B cell (primary cell): ENCODE results near the gene VSTM2B. TPM values are rescaled to one million over a fixed set of nuclear protein-coding genes. Genes with fewer than 3 reads are reported as not detected.

ENCODE experiments used
- ATAC-seq: fragments of 200-7000 bp; cut with Tn5 transposase; one replicate; pipeline ENCODE4 v1.10.0; 2021; ENCODE audit warnings: low read depth, mild to moderate bottlenecking, moderate number of reproducible peaks, moderate library complexity
- CTCF ChIA-PET: fragments of 350-600 bp; sonication (Branson Sonifier 250); formaldehyde crosslinking; loops from one replicate; lab custom pipeline; 2021; ENCODE audit warnings: antibody characterized with exemption, inconsistent platforms; lab: Charles Lee
- POLR2A ChIA-PET: fragments of 350-600 bp; sonication (Branson Sonifier 250); formaldehyde crosslinking; loops from one replicate; lab custom pipeline; 2021; ENCODE audit warnings: antibody characterized with exemption; lab: Charles Lee
- DNase-seq: peaks from one replicate; pipeline ENCODE4 v3.0.0; 2013
- H2AFZ ChIP-seq: 2 replicates; pipeline ENCODE4 v1.6.1; 2012; ENCODE audit warnings: mild to moderate bottlenecking, low read depth, low read length; ENCODE audit not compliant: insufficient read depth, poor library complexity, severe bottlenecking
- H3K27ac ChIP-seq, 2 donors: 1 replicate in 1 of 2; 2 replicates in 1 of 2; pipeline ENCODE4 v1.5.1; 2012 to 2013; ENCODE audit warnings: low read length in 2 of 2, mild to moderate bottlenecking in 2 of 2, moderate library complexity in 1 of 2
- H3K27me3 ChIP-seq, 4 experiments: fragments of 200-600 bp in 1 of 4; sonication (generic) in 1 of 4; replicated peaks in 1 of 4; 1 replicate in 2 of 4; 2 replicates in 2 of 4; pipeline versions ENCODE4 v1.6.1 to v1.7.0; 2013 to 2016; ENCODE audit warnings: low read length in 3 of 4, mild to moderate bottlenecking in 2 of 4, mixed read lengths in 1 of 4, moderate library complexity in 1 of 4; ENCODE audit not compliant: insufficient read depth in 4 of 4, control insufficient read depth in 3 of 4; ENCODE audit errors: control extremely low read depth in 1 of 4
- H3K36me3 ChIP-seq, 2 experiments: replicated peaks in 1 of 2; 1 replicate in 1 of 2; 2 replicates in 1 of 2; pipeline versions ENCODE4 v1.6.1 to v1.7.1; 2013; ENCODE audit warnings: low read length in 1 of 2; ENCODE audit not compliant: insufficient read depth in 2 of 2, control insufficient read depth in 1 of 2; ENCODE audit errors: control extremely low read depth in 1 of 2, extremely low read depth in 1 of 2
- H3K4me1 ChIP-seq, 2 donors: fragments of 200-600 bp in 1 of 2; sonication (generic) in 1 of 2; 1 replicate in 1 of 2; 2 replicates in 1 of 2; pipeline versions ENCODE4 v1.5.1 to v1.6.1; 2013 to 2017; ENCODE audit warnings: low read length in 2 of 2; ENCODE audit not compliant: control insufficient read depth in 2 of 2, insufficient read depth in 2 of 2
- H3K4me2 ChIP-seq: replicated peaks from 2 replicates; pipeline ENCODE3; 2012; ENCODE audit warnings: mild to moderate bottlenecking, low read depth, low read length; ENCODE audit not compliant: poor library complexity, severe bottlenecking
- H3K4me3 ChIP-seq, 5 experiments: fragments of 200-600 bp in 1 of 5; sonication (generic) in 1 of 5; 1 replicate in 3 of 5; 2 replicates in 2 of 5; pipeline versions ENCODE4 v1.5.1 to v1.7.0; 2011 to 2016; ENCODE audit warnings: low read length in 4 of 5, mild to moderate bottlenecking in 4 of 5, low read depth in 2 of 5, control low read depth in 1 of 5, moderate library complexity in 1 of 5; ENCODE audit not compliant: insufficient read depth in 1 of 5; ENCODE audit errors: control extremely low read depth in 1 of 5, extremely low read depth in 1 of 5
- H3K79me2 ChIP-seq: fragments of 200-600 bp; sonication (generic); one replicate; pipeline ENCODE4 v1.6.0; 2016; ENCODE audit warnings: low read length; ENCODE audit not compliant: control insufficient read depth, insufficient read depth
- H3K9ac ChIP-seq: fragments of 200-600 bp; sonication (generic); 2 replicates; pipeline ENCODE4 v1.6.1; 2017; ENCODE audit warnings: mild to moderate bottlenecking, low read length, moderate library complexity
- H3K9me3 ChIP-seq, 3 donors: one replicate each; pipeline versions ENCODE4 v1.6.1 to v1.7.1; 2013; ENCODE audit warnings: low read length in 2 of 3; ENCODE audit not compliant: control insufficient read depth in 2 of 3, insufficient read depth in 1 of 3; ENCODE audit errors: control extremely low read depth in 1 of 3
- H4K20me1 ChIP-seq: 2 replicates; pipeline ENCODE4 v1.6.0; 2012; ENCODE audit warnings: mild to moderate bottlenecking, low read length; ENCODE audit not compliant: insufficient read depth, control insufficient read depth, poor library complexity, severe bottlenecking
- H3K27ac Mint-ChIP-seq: one replicate; pipeline ENCODE4 v1.8.0; 2021; ENCODE audit warnings: mixed read lengths
- H3K27me3 Mint-ChIP-seq: one replicate; pipeline ENCODE4 v1.8.0; 2021; ENCODE audit warnings: mixed read lengths
- H3K4me1 Mint-ChIP-seq: one replicate; pipeline ENCODE4 v1.8.0; 2021; ENCODE audit warnings: mixed read lengths
- H3K4me3 Mint-ChIP-seq: one replicate; pipeline ENCODE4 v1.8.0; 2021; ENCODE audit warnings: mixed read lengths
- H3K9me3 Mint-ChIP-seq: one replicate; pipeline ENCODE4 v1.8.0; 2022; ENCODE audit warnings: mixed read lengths; ENCODE audit not compliant: insufficient read depth
- CTCF ChIP-seq: fragments of 200-600 bp; IDR thresholded peaks from one replicate; pipeline ENCODE4 v1.8.0; 2022; ENCODE audit warnings: antibody characterized with exemption, mild to moderate bottlenecking
- EZH2 ChIP-seq: IDR thresholded peaks from 2 replicates; pipeline ENCODE4 v1.6.1; 2012; ENCODE audit warnings: borderline replicate concordance, low read depth, mild to moderate bottlenecking, moderate library complexity, low read length; ENCODE audit not compliant: insufficient read depth, poor library complexity, severe bottlenecking
- WGBS: methylation state at CpG from one replicate; pipeline ENCODE4 v1.1.5; 2013; ENCODE audit warnings: missing lambda C conversion rate; ENCODE audit not compliant: insufficient coverage; 5-methylcytosine and 5-hydroxymethylcytosine counted together
- intact Hi-C: fragments of 100-400 bp; cut with micrococcal nuclease; formaldehyde crosslinking; loops from one replicate; pipeline ENCODE4 v1.10.0; 2022
- polyA plus RNA-seq: library from polyadenylated mRNA; depleted of rRNA; stranded (reverse); fragments of >200 nt; gene quantifications from 2 replicates; pipeline ENCODE4 v1.2.3, GENCODE V29; 2012
- total RNA-seq, 2 donors: library from RNA; stranded (reverse); fragments of 120-200 nt in 1 of 2; gene quantifications; 1 replicate in 1 of 2; 2 replicates in 1 of 2; pipeline versions ENCODE4 v1.2.3 to v1.2.4, GENCODE V29; 2013 to 2022

VSTM2B gene
- total and polyA plus RNA-seq, 2 donors (not counting 1 experiment from before 2014, with no cell fraction given): not detected

GRCh38 chr19:29581398-29581797 lies 55.6 kb downstream of the VSTM2B start:
- peaks cover 39% of the 10 kb centered on the region for H3K27me3 Mint-ChIP-seq
- POLR2A ChIA-PET: no interaction called here
- ATAC-seq (no peak), DNase-seq (no peak)
- no peak overlapping the region for H3K4me2 ChIP-seq
- no peak overlapping the region for H3K27ac ChIP-seq
- H3K27ac Mint-ChIP-seq: no peak overlapping the region
- no peak overlapping the region for H3K9ac ChIP-seq
- WGBS: no CpG with 5 or more reads among the region's 1 CpG
- no peak overlapping the region for H3K4me3 Mint-ChIP-seq
- H4K20me1 ChIP-seq: no peaks in the 10 kb centered on the region
- peaks cover 2% of the 10 kb centered on the region for H3K4me1 Mint-ChIP-seq
- TF ChIP-seq CTCF (no peak), EZH2 (no peak)
- intact Hi-C loops: no loop called here
- H3K36me3 ChIP-seq: no peaks in the 10 kb centered on the region
- no peak overlapping the region for H3K4me3 ChIP-seq
- H3K79me2 ChIP-seq: no peaks in the 10 kb centered on the region
- H2AFZ ChIP-seq: no peak overlapping the region
- CTCF ChIA-PET: no interaction called here
- H3K27me3 ChIP-seq: peaks cover 0 to 15% (median 0%) of the 10 kb centered on the region in 4 experiments
- H3K9me3 ChIP-seq: peaks cover 0 to 4% (median 0%) of the 10 kb centered on the region in 3 donors
- no peaks in the 10 kb centered on the region for H3K9me3 Mint-ChIP-seq
- no peaks in the 10 kb centered on the region for H3K4me1 ChIP-seq

- Histone ChIP-seq H3K27me3 (peaks cover 0 to 10% (median 3%) of the 10 kb centered on the region in 4 experiments), H3K4me3 (no peak overlapping the region), H3K79me2 (no peaks in the 10 kb centered on the region), H3K9ac (no peak overlapping the region), H3K9me3 (peaks cover 0 to 4% (median 0%) of the 10 kb centered on the region in 3 donors), H2AFZ (no peak overlapping the region), H3K4me1 (no peaks in the 10 kb centered on the region), H3K27ac (no peak overlapping the region), H3K36me3 (no peaks in the 10 kb centered on the region), H3K4me2 (no peak overlapping the region), H4K20me1 (no peaks in the 10 kb centered on the region)
- intact Hi-C loops: no loop called here
- Mint-ChIP-seq H3K27me3 (peaks cover 37% of the 10 kb centered on the region), H3K9me3 (no peaks in the 10 kb centered on the region), H3K4me1 (no peaks in the 10 kb centered on the region), H3K4me3 (no peak overlapping the region), H3K27ac (no peak overlapping the region)
- WGBS: no CpG with 5 or more reads among the region's 1 CpG
- DNase-seq (no peak), ATAC-seq (no peak)
- TF ChIP-seq CTCF: no peak
- TF ChIP-seq EZH2: no peak
- CTCF ChIA-PET: no interaction called here
- POLR2A ChIA-PET: no interaction called here
Measured at GRCh38 chr19:29583196-29583999, 57.6 kb downstream of the VSTM2B start.
